ENCODE data around the gene PLSCR4.

The PLSCR4 gene

GRCh38 chr3:146189519-146190173, 61.3 kb downstream of the PLSCR4 start:
- FAIRE-seq, result peak; percentile 19

- peak; percentile 46 for FAIRE-seq
These were observed 63.5 kb downstream of the PLSCR4 start for GRCh38 chr3:146187334-146187950.

GRCh38 chr3:146184241-146185015, 66.5 kb downstream of the PLSCR4 start:
- no peak for FAIRE-seq

- FAIRE-seq, result no peak
These were observed 69.7 kb downstream of the PLSCR4 start for GRCh38 chr3:146181216-146181615.

GRCh38 chr3:146180376-146180775, 70.5 kb downstream of the PLSCR4 start:
- FAIRE-seq, result no peak

- FAIRE-seq, result no peak
These were observed 72.8 kb downstream of the PLSCR4 start for GRCh38 chr3:146178006-146178689.

- no peak for FAIRE-seq
These were observed 73.4 kb downstream of the PLSCR4 start for GRCh38 chr3:146177519-146177918.

GRCh38 chr3:146177072-146177471, 73.8 kb downstream of the PLSCR4 start:
- FAIRE-seq, result no peak

- no peak for FAIRE-seq
These were observed 78.3 kb downstream of the PLSCR4 start for GRCh38 chr3:146172586-146172985.

GRCh38 chr3:146170591-146170990, 80.3 kb downstream of the PLSCR4 start:
- no peak for FAIRE-seq

- FAIRE-seq, result no peak
These were observed 81.0 kb downstream of the PLSCR4 start for GRCh38 chr3:146169891-146170290.

GRCh38 chr3:146166826-146167225, 84.1 kb downstream of the PLSCR4 start:
- no peak for FAIRE-seq

GRCh38 chr3:146166415-146166821, 84.5 kb downstream of the PLSCR4 start:
- no peak for FAIRE-seq

- no peak for FAIRE-seq
These were observed 85.0 kb downstream of the PLSCR4 start for GRCh38 chr3:146165877-146166276.

GRCh38 chr3:146164971-146165769, 85.7 kb downstream of the PLSCR4 start:
- no peak for FAIRE-seq

GRCh38 chr3:146164506-146164905, 86.4 kb downstream of the PLSCR4 start:
- no peak for FAIRE-seq

GRCh38 chr3:146164071-146164470, 86.8 kb downstream of the PLSCR4 start:
- no peak for FAIRE-seq

- FAIRE-seq, result no peak
These were observed 87.3 kb downstream of the PLSCR4 start for GRCh38 chr3:146163584-146163983.

- no peak for FAIRE-seq
These were observed 88.3 kb downstream of the PLSCR4 start for GRCh38 chr3:146162561-146162960.

GRCh38 chr3:146161663-146162002, 89.3 kb downstream of the PLSCR4 start:
- no peak for FAIRE-seq

- no peak for FAIRE-seq
These were observed 89.8 kb downstream of the PLSCR4 start, which contains the start of gene PLOD2 for GRCh38 chr3:146160964-146161662. PLOD2 (minus strand) TSS chr3:146161184; CDS start chr3:146160989, 195 bp downstream.

Data from TTC549 (cell line).